ENCODE data around the gene SLC8A1. TPM values are rescaled to one million over a fixed set of nuclear protein-coding genes. Genes with fewer than 3 reads are reported as not detected.

Gene SLC8A1
- total RNA-seq, 1 donor from 2014 or later, result 21.0 TPM

DNA sequence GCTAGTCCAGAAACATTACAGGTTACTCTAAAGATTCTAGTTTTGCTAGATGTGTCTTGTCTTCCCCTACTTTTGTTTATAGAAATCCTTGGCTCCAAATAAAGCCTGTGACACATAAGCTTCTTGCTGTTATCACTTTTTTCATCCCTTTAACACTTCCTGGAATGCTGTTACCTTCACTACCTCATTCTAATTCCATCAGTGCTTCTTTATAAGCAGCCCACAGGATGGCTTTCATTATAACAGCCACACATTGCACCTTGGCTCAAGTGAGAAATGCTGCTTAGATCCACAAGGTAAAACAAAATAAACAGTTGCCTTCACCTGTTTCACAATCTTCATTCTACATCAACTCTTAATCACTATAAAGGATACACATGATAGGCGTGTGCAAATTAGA is 221.7 kb downstream of the SLC8A1 start:
- DNase-seq (ENCODE audit: low spot score), result no peak
- no peak for ATAC-seq
- intact Hi-C loops (cut with DNase I), result no loop called here

DNA sequence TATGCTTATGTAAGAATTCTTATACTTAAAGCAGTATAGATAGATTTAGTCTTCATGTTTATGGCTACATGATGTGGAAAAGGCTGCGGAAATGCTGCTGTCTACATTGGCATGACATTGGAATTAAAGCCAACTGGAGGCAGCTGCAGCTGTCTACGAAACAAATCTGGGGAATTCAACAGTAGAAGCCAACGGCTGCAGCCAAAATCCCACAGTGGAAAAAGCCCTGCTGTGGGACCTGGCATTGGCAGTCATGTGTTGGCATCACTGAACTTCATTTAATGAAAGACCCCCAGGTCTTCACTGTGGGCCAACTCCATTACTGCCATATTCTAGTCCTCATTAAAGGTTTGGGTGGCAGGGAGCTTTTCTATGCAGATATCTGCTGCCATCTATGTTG is 223.6 kb downstream of the SLC8A1 start:
- intact Hi-C loops (cut with DNase I), result no loop called here
- DNase-seq (ENCODE audit: low spot score), result no peak
- ATAC-seq, result no peak

DNA sequence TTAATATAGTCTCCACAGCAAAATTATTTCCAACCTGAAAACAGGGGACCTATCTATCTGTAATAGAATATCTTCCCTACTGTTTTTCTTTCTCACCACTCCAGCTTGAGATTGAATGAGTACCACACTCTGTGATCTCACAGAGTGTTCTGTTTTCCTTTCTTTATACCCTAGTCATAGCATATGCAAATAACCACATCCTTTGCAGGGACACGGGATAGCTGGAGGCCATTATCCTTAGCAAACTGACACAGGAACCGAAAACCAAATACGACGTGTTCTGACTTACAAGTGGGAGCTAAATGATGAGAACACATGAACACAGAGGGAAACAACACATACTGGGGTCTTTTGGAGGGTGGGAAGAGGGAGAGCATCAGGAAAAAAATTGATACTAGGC is 224.7 kb downstream of the SLC8A1 start:
- intact Hi-C loops (cut with DNase I), result no loop called here
- DNase-seq (ENCODE audit: low spot score) (no peak), ATAC-seq (no peak)

DNA sequence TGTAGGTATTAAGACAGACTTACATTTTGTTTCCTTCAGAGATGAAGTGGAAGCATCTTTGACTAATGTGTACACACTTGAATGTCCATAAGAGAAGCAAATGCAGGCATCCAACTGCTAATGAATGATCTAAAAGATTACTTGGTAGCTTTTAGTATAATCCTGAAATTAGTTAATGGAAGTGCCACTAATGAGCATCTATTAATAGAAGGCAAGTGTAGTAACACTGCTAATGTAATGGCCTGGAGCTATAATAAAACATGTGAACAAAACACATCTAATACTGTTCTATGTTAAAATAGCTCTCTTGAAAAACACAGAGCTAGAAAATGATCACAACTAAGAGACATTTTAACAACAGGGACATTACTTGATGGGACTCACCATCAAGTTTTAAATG is 225.3 kb downstream of the SLC8A1 start:
- intact Hi-C loops (cut with DNase I), result no loop called here
- DNase-seq (ENCODE audit: low spot score), result no peak
- no peak for ATAC-seq

DNA sequence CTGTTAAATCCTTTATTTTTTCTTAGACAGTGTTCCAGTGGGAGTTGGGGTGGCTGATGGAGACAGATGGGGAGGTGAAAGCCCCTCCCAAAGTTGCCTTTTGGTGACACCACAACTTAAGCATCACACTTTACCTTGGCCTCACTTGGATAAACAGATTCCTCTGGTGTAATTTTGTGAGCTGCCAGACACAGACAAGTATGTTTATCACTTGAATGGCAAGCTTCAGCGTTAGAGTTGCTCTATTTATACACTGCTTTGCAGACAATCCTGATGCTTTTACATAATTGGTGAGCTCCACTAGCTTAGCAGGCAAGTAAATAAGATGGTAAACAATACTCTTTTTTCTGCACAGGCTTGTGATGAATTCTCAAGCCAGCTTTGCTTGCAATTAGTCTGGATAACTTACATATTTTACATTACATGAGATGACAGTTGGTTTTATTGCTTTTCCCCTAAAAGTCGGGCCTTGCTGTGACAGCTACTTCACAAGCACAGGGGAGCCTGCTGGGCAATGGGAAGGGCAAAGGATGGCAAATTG is 226.2 kb downstream of the SLC8A1 start:
- DNase-seq (ENCODE audit: low spot score) (no peak), ATAC-seq (no peak)
- intact Hi-C loops (cut with DNase I), result no loop called here

DNA sequence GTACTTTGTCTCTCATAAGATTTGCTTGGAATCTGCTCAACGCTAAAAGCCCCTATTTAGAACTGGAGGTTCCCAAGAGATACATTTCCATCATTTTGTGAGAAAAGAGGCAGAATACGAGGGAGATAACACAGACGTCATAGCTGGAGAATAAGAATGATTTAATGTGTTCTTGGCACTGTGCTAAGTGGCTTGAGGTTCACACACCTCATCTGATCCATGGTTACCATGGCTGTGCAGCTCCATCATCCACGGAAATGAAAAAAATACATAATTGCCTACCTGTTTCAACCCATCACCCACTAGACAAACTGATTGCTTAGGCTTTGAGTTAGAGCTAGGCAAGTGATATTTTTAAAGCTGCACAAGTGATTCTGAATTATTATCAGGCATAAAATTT is 227.6 kb downstream of the SLC8A1 start:
- ATAC-seq, result no peak
- intact Hi-C loops (cut with DNase I), result no loop called here
- DNase-seq (ENCODE audit: low spot score), result no peak

DNA sequence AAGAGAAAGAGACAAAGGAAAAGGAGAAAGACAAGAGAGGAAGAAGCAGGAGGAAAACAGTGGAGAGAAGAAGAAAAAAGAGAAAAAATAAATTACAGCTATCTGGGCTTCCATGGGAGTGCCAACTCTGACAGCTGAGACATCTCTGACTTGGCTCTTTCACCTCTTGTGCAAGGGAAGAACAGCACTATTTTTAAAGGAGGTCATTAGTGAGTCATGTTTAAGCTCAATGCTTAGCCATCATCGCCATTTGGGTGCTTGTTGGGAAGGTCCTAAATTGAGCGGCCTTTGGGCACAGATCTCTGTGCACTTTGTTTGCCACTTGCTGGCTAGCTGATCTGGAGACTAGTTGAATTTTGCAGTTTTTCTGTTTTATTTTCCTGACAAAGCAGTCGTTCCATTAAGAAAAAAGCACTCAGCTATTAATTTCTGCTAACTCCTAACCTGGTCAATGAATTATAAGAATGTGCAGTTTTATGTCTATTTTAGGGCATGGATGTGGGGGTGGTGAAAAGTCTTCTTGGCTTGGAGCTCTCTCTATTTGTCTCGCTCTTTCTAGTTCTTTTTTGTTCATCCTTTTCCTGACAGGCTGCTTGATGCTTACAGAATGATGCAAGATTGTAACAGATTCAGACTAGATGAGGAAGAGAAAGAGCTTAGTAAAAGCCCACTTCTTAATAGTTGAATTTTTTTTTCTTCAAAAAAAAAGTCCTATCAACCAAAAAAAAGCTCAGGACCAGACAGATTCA is 231.5 kb downstream of the SLC8A1 start:
- ATAC-seq, result no peak
- intact Hi-C loops (cut with DNase I), result no loop called here
- DNase-seq (ENCODE audit: low spot score), result no peak

DNA sequence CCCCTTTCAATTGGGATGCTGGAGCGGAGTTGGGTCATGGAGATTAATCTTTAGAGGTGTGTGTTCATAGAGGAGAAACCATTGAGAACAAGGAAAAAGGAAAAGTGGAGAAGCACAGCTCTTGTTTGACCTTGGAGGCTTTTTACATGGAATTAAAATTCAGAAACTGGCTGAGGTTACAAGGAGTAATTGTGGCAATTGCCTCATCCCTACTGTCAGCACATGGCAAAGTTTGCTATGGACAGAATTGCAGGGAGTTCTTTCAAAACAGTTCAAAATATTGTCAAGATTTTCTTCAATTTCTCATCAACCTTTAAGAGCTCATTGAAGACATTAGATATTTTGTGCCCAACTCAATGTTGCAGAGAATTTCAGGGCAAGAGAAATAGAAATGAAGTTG is 232.7 kb downstream of the SLC8A1 start:
- intact Hi-C loops (cut with DNase I), result no loop called here
- ATAC-seq (no peak), DNase-seq (ENCODE audit: low spot score) (no peak)

DNA sequence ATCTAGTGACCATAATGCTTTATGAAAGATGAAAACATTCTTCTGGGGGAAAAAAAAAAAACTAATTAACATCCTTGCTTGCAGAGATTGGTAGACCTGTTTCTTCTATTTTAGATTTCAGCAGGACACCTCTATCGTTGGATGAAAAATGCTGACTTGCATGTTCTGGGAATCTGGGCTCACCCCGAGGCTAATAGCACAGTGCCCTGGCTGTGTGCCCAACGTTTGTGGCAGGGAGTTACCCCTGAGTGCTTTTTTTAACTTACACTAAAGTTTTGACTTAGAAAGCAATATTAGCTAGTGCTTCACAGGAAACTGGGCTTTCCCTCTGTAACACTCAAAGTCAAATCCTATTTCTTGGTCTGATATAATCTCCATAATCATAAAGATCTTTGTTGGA is 233.2 kb downstream of the SLC8A1 start:
- ATAC-seq, result no peak
- intact Hi-C loops (cut with DNase I), result no loop called here
- DNase-seq (ENCODE audit: low spot score), result no peak

DNA sequence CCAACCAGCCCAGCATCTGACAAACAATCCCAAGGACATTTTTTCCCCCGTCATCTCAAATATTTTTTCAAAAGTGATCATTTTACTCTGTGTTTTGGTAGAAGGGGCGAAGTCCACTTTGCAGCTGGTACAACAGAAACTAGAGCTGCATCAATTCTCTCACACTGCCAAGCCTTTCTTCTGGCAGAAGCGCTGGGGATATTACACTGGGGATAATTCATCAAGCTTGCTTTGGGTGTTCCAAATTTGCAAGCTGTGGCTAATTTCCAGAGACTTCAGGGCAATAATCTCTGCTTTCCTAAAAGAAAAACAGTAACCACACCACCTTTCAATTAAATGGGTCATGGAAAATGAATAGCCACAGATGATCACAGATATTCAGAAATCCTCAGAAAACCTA is 238.3 kb downstream of the SLC8A1 start:
- no peak for DNase-seq (ENCODE audit: low spot score)
- intact Hi-C loops (cut with DNase I), result no loop called here
- ATAC-seq, result peak; percentile 44

DNA sequence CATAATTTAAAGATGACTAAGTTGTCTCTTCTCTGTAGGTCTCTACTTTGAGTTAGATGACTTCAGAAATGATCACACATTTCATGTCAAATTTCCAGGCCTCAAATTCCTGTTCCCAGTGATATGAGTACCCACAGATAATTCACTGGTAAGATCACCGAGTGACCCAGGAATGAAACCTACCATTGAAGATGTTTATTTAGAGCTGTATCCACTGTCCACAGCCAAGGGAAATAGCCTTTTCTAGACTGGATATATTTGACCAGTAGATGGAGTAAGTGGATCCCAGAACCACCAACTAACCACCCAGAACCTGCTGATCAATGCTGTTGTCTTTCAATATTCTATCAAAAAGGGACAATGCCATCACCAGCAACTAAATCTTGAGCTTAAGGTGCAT is 238.8 kb downstream of the SLC8A1 start:
- no peak for DNase-seq (ENCODE audit: low spot score)
- intact Hi-C loops (cut with DNase I), result no loop called here
- ATAC-seq, result peak; percentile 88

DNA sequence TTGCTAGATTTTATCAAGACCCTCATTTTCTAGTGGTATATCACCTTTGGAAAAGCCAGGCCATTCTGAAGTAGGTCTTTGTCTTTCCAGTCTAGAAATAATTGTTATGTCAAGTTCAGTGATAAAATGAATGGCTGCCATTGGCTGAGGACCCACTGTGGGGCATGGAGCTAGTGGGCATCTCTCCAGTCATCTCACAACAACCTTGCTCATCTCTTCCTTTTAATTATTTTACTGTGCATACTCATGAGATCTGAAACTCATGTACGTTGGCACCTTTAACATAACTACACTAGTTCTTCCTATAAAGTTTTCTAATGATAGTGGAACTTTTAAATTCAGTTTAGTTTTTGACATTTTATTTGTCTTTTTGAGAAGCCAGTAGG is 240.9 kb downstream of the SLC8A1 start:
- DNase-seq (ENCODE audit: low spot score) (no peak), ATAC-seq (no peak)
- intact Hi-C loops (cut with DNase I), result no loop called here

DNA sequence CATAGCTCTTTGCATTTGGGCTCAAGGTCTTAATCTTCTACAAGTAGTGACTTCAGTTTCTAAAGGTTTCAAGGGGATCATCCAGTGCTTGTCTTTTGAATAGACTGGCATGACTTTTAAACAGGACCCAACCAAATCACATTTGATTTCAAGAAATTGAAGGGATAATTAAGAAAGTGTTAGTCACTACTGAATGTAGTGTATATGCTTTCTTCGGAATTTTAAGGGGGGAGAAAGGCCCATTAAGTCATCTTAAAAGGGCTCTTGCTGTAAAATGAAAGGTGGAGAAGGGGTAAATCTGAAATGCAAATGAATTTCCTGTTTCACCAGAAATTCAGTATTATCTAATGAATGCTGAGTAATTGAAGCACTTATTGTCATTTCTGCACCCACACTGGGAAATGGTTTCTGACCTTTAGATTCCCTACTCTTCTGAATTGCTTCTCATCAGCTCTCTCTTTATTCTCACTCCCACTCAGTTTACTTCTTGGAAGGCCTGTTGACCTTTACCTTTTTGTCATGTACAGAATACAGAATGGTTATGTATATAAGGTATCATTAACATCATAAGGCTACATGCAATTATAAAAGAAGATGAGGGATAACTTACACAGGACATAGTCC is 241.4 kb downstream of the SLC8A1 start:
- intact Hi-C loops (cut with DNase I), result no loop called here
- ATAC-seq (no peak), DNase-seq (ENCODE audit: low spot score) (no peak)

DNA sequence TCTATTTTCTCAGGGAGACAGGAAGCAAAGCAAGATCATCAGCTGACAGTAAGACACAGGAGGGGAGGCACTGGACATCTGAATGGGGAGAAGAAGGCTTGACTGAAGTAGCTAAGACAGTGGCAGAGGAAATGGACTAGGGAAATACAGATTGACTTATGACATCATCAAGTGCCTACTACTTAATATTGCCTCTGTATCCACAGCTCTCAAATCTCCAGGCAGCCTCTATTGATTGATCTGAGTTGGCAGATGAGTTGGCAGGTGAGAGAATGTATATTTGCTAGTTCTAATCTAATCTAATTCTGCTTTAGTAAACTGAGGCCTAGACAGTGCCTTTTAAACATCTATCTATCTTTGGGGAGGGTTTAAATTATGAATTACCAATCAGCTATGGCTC is 242.1 kb downstream of the SLC8A1 start:
- ATAC-seq (no peak), DNase-seq (ENCODE audit: low spot score) (no peak)
- intact Hi-C loops (cut with DNase I), result no loop called here

DNA sequence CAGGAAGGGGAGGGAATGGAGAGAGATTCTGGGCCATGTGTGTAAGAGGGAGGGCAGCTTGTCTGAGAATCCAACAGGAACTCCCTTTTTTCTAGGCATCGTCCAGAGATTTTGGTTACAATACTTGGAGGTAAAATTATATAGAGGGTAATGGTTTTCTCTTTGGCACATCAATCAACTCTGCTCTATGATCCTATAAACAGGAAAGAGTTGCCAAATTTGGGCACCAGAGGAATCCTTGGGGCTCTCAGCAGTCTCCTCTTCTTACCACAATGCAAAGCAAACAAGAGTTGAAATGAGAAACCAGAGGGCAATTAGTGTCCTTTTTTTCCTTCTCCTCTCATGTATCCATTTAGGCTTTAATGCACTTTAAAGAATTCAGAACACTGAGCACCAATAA is 243.4 kb downstream of the SLC8A1 start:
- DNase-seq (ENCODE audit: low spot score), result no peak
- no peak for ATAC-seq
- intact Hi-C loops (cut with DNase I), result no loop called here

DNA sequence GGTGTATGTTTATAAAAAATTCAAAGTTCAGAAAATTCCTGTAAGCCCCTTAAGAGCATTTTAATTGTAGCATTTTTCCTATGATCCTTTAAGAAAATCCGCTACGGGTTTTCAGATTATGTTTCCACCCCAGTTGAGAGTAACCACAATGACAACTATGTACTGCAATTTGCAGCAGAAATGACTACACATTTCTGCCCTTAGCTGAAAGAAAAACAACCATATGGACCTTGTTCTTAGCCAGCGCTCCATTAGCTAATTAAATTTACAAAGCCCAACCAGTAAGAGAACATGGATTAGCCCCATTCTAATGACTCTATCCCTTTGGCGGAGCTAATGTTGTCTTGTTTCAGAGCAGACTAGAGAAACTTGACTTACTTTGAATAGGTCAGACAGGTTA is 247.6 kb downstream of the SLC8A1 start:
- intact Hi-C loops (cut with DNase I), result no loop called here
- DNase-seq (ENCODE audit: low spot score), result no peak
- no peak for ATAC-seq

DNA sequence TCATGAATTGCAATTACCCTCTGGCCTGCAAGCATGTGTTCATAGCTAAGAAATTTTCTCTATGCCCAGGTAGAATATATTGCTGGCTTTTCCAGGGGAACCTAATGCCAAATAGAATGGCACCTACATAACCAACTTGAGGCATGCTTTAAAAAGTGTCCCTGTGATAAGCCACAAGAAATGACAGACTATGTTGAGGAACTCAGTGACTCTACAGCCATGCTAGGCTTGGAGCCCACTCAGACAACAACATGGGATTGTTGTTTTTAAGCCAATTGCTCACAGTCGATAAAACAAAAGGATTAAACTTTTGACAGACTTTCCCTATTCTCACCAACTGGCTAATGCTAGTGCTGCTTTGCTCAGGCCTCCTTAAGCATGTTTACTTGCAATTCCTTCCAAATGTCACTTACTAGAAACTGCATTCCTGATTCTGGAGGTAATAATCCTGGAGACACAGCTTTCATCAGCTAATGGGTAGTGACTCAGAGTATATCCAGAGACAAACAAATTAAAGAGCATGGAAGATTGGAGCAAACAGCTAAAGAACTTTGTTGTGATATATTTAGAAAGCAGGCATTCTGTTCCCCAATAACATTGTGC is 249.0 kb downstream of the SLC8A1 start:
- intact Hi-C loops (cut with DNase I), result no loop called here
- no peak for DNase-seq (ENCODE audit: low spot score)
- no peak for ATAC-seq

DNA sequence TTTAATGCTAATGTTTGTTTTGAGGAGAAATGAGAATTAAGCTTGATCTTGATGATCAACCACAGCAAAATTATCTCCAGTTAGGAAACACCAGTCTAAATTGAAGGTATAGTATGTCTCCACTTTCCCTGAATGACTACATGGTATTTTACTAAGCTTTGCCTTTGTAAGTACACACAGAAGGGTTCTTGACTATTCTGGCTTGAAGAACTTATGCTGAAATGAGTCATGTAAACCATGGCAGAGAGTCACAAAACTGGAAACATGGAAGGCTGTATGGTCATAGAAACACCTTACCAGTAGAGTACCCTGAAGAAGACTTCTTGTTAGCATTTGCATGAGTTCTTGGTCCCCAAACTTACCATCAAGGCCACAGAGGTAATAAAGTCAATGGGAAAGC is 250.5 kb downstream of the SLC8A1 start:
- intact Hi-C loops (cut with DNase I), result no loop called here
- ATAC-seq (no peak), DNase-seq (ENCODE audit: low spot score) (no peak)

DNA sequence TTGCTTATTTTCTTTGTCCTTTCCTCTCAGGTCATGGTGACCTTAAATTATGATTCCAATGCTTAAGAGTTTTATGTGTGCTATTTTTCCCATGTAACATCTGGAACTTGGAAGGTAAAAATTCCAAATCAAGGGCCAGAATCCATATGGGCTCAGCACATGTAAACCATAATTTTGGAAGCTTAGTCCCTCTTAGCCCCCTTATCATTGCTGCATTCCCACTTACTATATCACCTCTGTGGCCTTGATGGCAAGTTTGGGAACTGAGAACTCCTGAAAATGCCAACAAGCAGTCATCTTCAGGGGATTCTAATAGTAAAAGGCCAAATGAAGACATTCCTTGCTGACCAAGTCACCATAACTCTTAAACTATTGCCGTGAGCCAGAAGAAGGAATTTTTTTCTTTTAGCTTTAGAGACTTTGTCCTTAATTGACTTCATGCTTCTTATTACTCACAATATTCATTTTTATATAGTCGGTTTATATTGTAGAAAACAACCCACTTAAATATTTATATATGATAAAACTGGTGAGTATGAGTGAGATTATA is 251.4 kb downstream of the SLC8A1 start:
- intact Hi-C loops (cut with DNase I), result no loop called here
- ATAC-seq (no peak), DNase-seq (ENCODE audit: low spot score) (no peak)

DNA sequence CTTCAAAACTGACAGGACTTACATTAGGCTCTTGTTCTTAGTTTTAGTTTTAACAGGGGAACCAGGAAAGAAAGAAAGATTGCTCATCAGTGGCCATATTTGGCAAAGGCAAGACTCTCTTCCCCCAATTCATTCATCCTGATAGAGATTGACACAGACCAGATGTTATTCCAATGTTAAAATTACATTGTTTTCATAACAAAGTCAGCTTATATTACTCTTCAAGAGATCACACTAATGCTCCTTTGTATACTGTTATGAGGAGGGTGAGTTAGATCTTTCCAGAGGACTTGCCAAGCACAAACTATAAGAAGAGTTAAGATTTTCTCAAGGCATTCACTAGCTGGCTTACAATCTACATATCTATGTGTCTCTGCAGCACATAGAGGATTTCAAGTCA is 252.1 kb downstream of the SLC8A1 start:
- intact Hi-C loops (cut with DNase I), result no loop called here
- DNase-seq (ENCODE audit: low spot score) (no peak), ATAC-seq (no peak)

All from sciatic nerve (tissue), 2 donors.